ENCODE results near the gene GMPR.

GMPR gene

GRCh38 chr6:16274885-16275589, 36.6 kb downstream of the GMPR start:
- no peak for DNase-seq

DNA sequence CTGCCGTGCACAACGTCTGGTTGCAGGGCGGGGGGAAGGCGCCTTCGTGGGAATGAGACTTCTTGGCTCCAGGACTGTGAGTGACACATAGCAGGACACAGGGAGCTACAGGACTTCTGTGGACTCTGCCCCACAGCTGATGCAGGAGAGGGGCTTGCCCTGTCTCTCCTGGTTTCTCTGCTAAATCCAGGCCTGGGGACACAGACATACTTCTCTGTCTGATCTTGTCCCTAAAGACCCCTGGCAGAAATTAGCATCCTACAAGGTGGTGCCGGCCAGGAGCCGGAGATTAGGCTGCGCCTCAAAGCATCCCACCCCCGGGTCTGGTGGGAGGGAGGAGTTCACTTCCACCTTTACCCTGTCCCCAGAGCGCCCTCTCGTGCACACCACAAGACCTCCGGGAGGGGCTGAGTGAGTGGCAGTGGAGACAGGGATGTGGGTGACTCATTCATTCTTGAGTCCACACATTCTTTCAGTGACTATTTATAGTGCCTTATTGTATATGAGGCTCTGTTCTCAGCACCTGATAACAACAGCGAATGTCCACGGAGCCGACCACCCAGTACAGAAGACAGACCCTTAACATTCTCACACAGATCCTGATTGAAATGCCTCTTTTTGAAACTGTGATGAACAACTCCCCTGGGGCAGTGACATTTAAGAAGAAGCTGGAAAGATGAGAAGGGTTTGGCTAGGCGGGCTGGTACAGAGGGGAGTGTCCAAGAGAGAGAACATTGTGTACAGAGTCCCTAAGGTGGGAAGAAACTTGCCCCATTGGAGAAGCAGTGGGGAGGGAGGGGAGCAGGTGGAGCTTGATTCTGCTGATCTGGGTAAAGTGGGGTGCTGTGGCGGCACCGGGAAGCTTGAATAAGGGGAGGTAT, 39.0 kb downstream of the GMPR start:
- DNase-seq, result peak; percentile 37

DNA sequence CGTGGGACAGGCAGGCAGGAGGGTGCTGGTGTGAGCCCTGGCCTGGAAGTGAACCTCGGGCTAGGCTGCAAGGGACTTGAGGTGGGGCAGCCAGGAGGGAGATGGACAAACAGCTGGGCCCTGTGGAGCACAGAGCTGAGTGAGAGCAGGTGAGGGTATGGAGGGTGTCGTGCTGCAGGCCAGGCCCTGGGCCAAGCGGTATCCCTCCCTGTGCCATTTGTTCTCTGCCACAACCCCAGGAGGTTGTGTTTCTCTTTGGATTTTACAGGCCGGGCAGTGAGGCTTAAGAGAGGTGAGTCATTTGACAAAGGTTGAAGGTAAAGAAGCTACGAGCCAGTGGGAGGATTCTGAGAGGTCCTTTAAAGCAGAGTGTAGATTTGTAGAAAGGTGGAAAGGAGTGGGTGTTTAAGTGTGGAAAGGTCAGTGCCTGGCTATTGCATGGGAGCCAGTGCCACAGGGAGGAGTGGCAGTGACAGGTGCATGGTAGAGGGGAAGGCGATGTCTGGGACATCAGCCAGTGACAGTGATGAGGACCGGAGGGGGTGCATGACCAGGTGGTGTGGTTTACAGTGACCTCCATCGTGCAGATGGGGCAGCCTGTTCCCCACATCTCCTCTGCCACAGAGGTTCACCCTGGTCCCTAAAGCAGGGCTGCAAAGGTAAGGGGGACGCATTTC, 39.8 kb downstream of the GMPR start:
- no peak for DNase-seq

GRCh38 chr6:16278750-16279149, 40.4 kb downstream of the GMPR start:
- no peak for DNase-seq

- DNase-seq, result no peak
These were observed 40.9 kb downstream of the GMPR start for GRCh38 chr6:16279243-16279642.

- DNase-seq, result no peak
These were observed 44.0 kb downstream of the GMPR start for GRCh38 chr6:16282370-16282769.

DNA sequence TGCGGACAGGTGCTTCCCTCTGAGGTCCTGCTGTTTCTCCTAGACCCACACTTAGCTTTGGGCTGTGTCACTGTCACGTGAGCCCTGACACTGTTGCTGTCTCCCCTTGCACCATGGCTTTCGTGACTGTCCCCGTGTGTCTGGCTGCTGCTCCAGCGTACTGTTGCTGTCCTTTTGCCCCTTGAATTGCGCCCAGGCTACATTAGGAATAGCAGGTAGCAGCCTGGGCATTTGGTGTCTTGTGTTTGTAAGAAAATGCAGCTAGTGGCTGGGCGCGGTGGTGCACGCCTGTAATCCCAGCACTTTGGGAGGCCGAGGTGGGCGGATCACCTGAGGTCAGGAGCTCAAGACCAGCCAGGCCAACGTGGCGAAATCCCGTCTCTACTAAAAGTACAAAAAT, 46.1 kb downstream of the GMPR start:
- no peak for DNase-seq

- DNase-seq, result no peak
These were observed 47.2 kb downstream of the GMPR start for GRCh38 chr6:16285467-16286150.

DNA sequence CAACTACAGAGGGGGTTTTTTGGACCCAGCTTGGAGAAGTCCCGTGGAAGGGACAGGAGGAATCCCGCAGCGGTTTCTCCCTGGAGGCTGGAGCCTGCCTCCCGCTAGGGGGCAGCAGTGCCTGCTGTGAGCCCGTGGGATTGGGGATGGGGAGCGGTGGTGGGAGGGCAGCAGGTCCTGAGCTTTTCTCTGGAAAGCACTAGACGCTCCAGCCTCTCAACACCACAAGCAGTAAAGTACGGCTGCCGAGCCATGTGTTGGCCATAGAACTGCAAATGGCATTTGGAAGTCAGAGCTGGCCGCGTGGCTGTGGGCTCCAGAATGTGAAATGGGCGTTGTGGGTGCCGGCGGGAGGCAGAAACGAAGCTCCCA, 47.8 kb downstream of the GMPR start:
- no peak for DNase-seq

DNA sequence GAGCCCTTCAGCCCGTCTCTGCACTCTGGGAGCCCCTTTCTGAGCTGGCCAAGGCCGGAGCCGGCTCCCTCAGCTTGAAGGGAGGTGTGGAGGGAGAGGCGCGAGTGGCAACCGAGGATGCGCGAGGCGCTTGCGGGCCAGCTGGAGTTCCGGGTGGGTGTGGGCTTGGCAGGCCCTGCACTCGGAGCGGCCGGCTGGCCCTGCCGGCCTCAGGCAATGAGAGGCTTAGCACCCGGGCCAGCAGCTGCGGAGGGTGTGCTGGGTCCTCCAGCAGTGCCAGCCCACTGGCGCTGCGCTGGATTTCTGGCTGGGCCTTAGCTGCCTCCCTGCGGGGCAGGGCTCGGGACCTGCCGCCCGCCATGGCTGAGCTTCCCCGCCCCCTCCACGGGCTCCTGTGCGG, 49.8 kb downstream of the GMPR start:
- DNase-seq, result no peak

DNA sequence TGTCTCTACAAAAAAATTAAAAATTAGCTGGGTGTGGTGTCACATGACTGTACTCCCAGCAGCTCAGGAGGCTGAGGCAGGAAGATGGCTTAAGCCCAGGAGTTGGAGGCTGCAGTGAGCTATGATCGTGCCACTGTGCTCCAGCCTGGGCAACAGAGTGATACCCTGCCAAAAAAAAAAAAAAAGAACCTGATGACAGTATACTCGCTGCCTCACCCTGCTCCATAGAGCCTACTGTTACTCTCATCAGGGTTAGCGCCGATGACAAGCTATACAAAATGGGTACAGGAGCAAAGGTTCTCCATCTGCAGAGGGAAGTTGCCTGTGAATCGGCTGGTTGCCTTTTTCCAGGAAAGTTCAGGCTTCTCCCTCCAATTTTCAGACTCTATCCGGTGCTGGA, 53.4 kb downstream of the GMPR start:
- no peak for DNase-seq

DNA sequence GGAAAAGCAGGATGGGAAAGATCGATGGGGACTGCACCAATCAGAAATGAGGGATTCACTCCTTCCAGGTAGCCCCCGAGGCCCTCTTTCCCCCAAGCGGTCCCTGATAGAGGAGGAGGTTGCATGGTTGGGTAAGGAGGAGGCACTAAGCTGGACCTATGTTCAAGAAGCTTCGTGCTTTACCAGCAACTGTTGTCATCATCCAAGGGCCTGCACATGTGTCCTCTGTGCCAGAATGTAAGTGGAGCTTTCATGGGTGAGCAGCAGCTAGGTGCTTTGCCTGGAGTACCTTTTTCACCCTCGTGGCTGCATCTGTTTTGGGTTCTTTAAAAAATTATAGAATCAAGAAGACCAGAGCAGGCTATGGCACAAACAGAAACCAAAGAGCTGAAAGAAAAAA, 54.0 kb downstream of the GMPR start:
- no peak for DNase-seq

- DNase-seq, result no peak
These were observed 54.6 kb downstream of the GMPR start for GRCh38 chr6:16292942-16293341.

- DNase-seq, result no peak
These were observed 56.0 kb downstream of the GMPR start for GRCh38 chr6:16294371-16294770.

GRCh38 chr6:16295060-16295459, 56.7 kb downstream of the GMPR start:
- no peak for DNase-seq

DNA sequence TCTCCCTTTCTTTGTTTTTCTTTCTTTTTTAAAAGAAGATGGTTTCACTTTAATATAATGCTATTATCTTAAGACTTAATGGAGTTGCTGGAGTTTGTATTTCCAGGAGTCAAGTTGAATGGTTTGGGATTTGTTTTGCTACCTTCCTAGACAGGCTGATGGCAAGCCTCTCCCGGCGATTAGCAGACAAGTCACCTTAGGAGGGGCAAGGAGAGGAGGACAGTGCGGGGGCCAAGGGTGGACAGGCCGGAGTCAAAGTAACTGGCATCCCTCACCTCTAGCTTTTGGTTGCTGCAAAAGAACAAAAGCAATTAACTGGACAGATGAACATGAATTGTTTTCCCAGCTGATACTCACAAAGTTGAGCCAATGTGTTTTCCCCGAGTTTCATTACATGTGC, 57.1 kb downstream of the GMPR start:
- no peak for DNase-seq

DNA sequence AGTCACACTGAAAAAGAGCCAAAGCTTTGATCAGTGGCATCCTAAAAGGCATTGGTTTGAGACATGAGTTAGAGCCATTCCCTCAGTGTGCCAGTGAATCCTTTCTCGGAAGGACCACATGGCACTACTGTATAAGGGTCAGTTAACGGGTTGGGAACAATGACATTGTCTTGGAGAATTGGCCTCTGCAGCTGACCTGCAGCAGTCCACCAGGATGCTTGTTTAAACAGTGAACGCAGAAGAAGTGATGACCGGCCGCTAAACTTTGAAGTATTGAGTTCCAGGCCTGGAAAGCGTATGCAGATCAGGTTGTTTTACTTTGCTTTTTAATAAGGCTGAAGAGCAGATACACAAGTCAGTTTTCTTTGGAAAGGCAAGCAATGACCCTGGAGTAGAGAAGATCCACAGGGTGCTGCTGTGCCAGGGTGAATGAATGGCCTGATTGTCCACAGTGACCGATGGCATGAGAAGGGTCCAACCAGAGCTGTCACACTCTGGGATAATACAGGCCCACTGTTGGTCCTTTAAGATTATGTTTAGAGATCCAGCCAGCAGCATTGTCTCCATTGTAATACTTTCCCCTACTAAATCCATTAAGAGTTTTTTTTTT, 57.8 kb downstream of the GMPR start:
- no peak for DNase-seq

- no peak for DNase-seq
These were observed 61.5 kb downstream of the GMPR start for GRCh38 chr6:16299861-16300260.

- no peak for DNase-seq
These were observed 63.1 kb downstream of the GMPR start for GRCh38 chr6:16301511-16301910.

GRCh38 chr6:16302721-16303552, 64.5 kb downstream of the GMPR start:
- DNase-seq, result no peak

- DNase-seq, result no peak
These were observed 66.9 kb downstream of the GMPR start for GRCh38 chr6:16305246-16305725.

GRCh38 chr6:16305788-16306187, 67.4 kb downstream of the GMPR start:
- no peak for DNase-seq

Measured in T1000 (cell line).